Keratinocyte (primary cell): Measurements from ENCODE around the gene SIRT7.

Experiments
- CTCF ChIP-seq, 3 experiments: IDR thresholded peaks in 1 of 3; conservative IDR thresholded peaks in 1 of 3; optimal IDR thresholded peaks in 1 of 3; 2 replicates in 2 of 3; 3 replicates in 1 of 3; pipeline versions ENCODE3 to v1.5.1; 2011; ENCODE audit warnings: low read length in 3 of 3, mild to moderate bottlenecking in 3 of 3, moderate library complexity in 2 of 3, control low read depth in 1 of 3, inconsistent platforms in 1 of 3; ENCODE audit not compliant: insufficient read depth in 2 of 3; ENCODE audit errors: extremely low read depth in 1 of 3
- EZH2 ChIP-seq: IDR thresholded peaks from one replicate; pipeline ENCODE4 v1.6.1; 2012; ENCODE audit warnings: inconsistent platforms, mild to moderate bottlenecking, low read length, moderate library complexity

- TF ChIP-seq CTCF (optimal IDR thresholded peaks at IDR 0.05 in 1 of 3, IDR thresholded peaks at IDR 0.05 in 1 of 3, conservative IDR thresholded peaks at IDR 0.05 in 1 of 3; ENCODE audit: extremely low read depth in 1 of 3, insufficient read depth in 2 of 3, low read length in 3 of 3) = no peak
- no peak for TF ChIP-seq EZH2
Measured at GRCh38 chr17:81939218-81939617, 21.2 kb upstream of the SIRT7 start.
